Esophagus muscularis mucosa (tissue), 4 donors: ENCODE results near the gene ARHGEF10L. TPM values are rescaled to one million over a fixed set of nuclear protein-coding genes. Genes with fewer than 3 reads are reported as not detected.

Experiments used
- DNase-seq: peaks from one replicate; pipeline ENCODE4 v3.0.0-alpha.2; 2017; ENCODE audit errors: extremely low spot score
- H3K27ac ChIP-seq, 4 donors: fragments of 200-600 bp; sonication (generic); replicated peaks in 1 of 4; 1 replicate in 3 of 4; 2 replicates in 1 of 4; pipeline ENCODE4 v1.5.1; 2016 to 2019; ENCODE audit warnings: mild to moderate bottlenecking in 1 of 4
- H3K27me3 ChIP-seq, 4 donors: fragments of 200-600 bp; sonication (generic); one replicate each; pipeline versions ENCODE4 v1.5.1 to v1.6.0; 2016 to 2019
- H3K36me3 ChIP-seq, 4 donors: fragments of 200-600 bp; sonication (generic); one replicate each; pipeline ENCODE4 v1.5.1; 2016 to 2019
- H3K4me1 ChIP-seq, 4 donors: fragments of 200-600 bp; sonication (generic); one replicate each; pipeline ENCODE4 v1.5.1; 2016 to 2019
- H3K4me3 ChIP-seq, 4 donors: fragments of 200-600 bp; sonication (generic); 1 replicate in 2 of 4; 2 replicates in 2 of 4; pipeline ENCODE4 v1.5.1; 2016 to 2019; ENCODE audit warnings: mild to moderate bottlenecking in 4 of 4, moderate library complexity in 1 of 4
- H3K9me3 ChIP-seq, 4 donors: fragments of 200-600 bp; sonication (generic); 1 replicate in 3 of 4; 2 replicates in 1 of 4; pipeline ENCODE4 v1.5.1; 2016 to 2019
- EP300 ChIP-seq: sonication (generic); formaldehyde crosslinking; IDR thresholded peaks from one replicate; pipeline ENCODE4 v1.6.1; 2017; ENCODE audit warnings: antibody characterized with exemption
- POLR2A ChIP-seq: fragments of 450-650 bp; IDR thresholded peaks from one replicate; pipeline ENCODE4 v1.6.1; 2017; ENCODE audit warnings: antibody characterized with exemption, moderate library complexity, mild to moderate bottlenecking, low read depth
- POLR2AphosphoS5 ChIP-seq, 2 donors: sonication (generic); formaldehyde crosslinking; IDR thresholded peaks; one replicate each; pipeline ENCODE4 v1.6.1; 2017; ENCODE audit warnings: antibody characterized with exemption in 2 of 2
- WGBS: methylation state at CpG from one replicate; pipeline ENCODE4 v1.1.5; 2018; 5-methylcytosine and 5-hydroxymethylcytosine counted together
- intact Hi-C: fragments of 100-400 bp; cut with DNase I; formaldehyde crosslinking; loops from one replicate; pipeline ENCODE4 v1.15.1; 2023
- total RNA-seq, 4 donors: library from RNA; depleted of rRNA; stranded (reverse); fragments of >200 nt; gene quantifications; one replicate each; pipeline versions ENCODE4 v1.1.0 to v1.2.1, GENCODE V29; 2016
- TF ChIP-seq, protein P1 (sequence below), 3 experiments: fragments of 200-600 bp in 2 of 3; fragments of 450-650 bp in 1 of 3; sonication (generic) in 2 of 3; IDR thresholded peaks; one replicate each; pipeline ENCODE4 v1.5.1; 2017 to 2019; ENCODE audit warnings: antibody characterized with exemption in 3 of 3, mild to moderate bottlenecking in 2 of 3, moderate library complexity in 1 of 3

Gene ARHGEF10L
- total RNA-seq, 4 donors from 2014 or later: 46.6 to 93.0 (median 66.9) TPM

- H3K36me3 ChIP-seq: no peaks in the 10 kb centered on the region
- intact Hi-C loops: no loop called here
- TF ChIP-seq EP300: no peak
- TF ChIP-seq POLR2AphosphoS5 (IDR thresholded peaks at IDR 0.05): no peak
- TF ChIP-seq POLR2A: no peak
- TF ChIP-seq, protein P1, sequence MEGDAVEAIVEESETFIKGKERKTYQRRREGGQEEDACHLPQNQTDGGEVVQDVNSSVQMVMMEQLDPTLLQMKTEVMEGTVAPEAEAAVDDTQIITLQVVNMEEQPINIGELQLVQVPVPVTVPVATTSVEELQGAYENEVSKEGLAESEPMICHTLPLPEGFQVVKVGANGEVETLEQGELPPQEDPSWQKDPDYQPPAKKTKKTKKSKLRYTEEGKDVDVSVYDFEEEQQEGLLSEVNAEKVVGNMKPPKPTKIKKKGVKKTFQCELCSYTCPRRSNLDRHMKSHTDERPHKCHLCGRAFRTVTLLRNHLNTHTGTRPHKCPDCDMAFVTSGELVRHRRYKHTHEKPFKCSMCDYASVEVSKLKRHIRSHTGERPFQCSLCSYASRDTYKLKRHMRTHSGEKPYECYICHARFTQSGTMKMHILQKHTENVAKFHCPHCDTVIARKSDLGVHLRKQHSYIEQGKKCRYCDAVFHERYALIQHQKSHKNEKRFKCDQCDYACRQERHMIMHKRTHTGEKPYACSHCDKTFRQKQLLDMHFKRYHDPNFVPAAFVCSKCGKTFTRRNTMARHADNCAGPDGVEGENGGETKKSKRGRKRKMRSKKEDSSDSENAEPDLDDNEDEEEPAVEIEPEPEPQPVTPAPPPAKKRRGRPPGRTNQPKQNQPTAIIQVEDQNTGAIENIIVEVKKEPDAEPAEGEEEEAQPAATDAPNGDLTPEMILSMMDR (IDR thresholded peaks at IDR 0.05): no peak
- H3K27me3 ChIP-seq: no peaks in the 10 kb centered on the region
- no peak for DNase-seq
- peaks cover 58 to 98% (median 86%) of the 10 kb centered on the region in 4 donors for H3K4me1 ChIP-seq
- 94% methylated on average over 3 of the region's 8 CpGs for WGBS
- H3K27ac ChIP-seq: peak overlapping the region; percentile 92 to 98 (median 96)
- H3K4me3 ChIP-seq: no peak overlapping the region
- H3K9me3 ChIP-seq: no peaks in the 10 kb centered on the region
Observed at GRCh38 chr1:17558954-17559614, 19.6 kb downstream of the ARHGEF10L start.

DNA sequence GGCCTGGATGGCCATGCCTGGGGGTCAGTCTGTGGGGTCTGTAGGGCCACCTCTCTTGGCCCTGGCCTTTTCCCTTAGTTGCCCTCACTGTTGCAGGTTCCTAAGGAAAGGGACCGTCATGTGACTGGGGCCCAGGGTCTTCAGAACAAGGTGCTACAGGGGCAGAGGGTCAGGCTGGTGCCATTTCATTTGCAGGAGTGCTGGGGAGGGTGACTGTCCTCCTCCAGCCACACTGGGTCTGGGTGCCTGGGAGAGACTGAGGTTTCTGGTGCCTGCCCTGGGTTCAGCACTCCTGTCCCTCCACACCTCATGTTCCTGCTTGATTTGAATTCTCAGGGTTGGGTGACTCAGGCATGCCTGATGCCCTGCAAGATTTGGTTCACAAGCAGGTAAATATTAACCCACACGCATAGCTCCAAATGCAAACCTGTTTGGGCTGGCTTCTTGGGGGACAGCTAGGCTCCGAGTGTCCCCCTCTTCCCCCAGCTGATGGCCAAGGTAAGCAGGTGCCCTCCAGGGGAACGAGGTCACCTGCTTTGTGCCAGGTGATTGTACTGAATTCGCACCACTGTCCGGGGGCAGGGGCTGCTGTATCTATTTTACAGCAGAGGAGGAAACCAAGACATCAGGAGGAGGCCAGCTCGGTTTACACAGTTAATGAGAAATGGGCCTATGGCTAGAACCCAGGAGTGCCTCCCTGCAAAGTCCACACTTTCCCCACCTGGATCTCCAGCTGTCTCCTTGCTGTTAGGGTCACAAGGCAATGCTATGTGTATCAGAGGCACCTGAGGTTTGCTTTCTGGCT lies 20.3 kb downstream of the ARHGEF10L start:
- Histone ChIP-seq H3K27me3 (no peaks in the 10 kb centered on the region), H3K4me1 (peaks cover 63 to 98% (median 86%) of the 10 kb centered on the region in 4 donors), H3K4me3 (no peak overlapping the region), H3K9me3 (no peaks in the 10 kb centered on the region), H3K27ac (peak overlapping the region; percentile 92 to 98 (median 96)), H3K36me3 (no peaks in the 10 kb centered on the region)
- 82% methylated on average over 6 of the region's 7 CpGs for WGBS
- no peak for TF ChIP-seq POLR2AphosphoS5 (IDR thresholded peaks at IDR 0.05)
- TF ChIP-seq, protein P1 (IDR thresholded peaks at IDR 0.05): no peak
- TF ChIP-seq POLR2A: no peak
- no peak for TF ChIP-seq EP300
- intact Hi-C loops: no loop called here
- no peak for DNase-seq

- Histone ChIP-seq H3K27ac (peak overlapping the region; percentile 92 to 98 (median 96)), H3K9me3 (no peaks in the 10 kb centered on the region), H3K4me1 (peaks cover 76 to 99% (median 90%) of the 10 kb centered on the region in 4 donors), H3K4me3 (peak overlapping the region in 3 of 4 donors; percentile 3 to 30 (median 29)), H3K27me3 (no peaks in the 10 kb centered on the region), H3K36me3 (no peaks in the 10 kb centered on the region)
- 80% methylated on average over 1 of the region's 8 CpGs for WGBS
- TF ChIP-seq POLR2AphosphoS5 (IDR thresholded peaks at IDR 0.05): no peak
- intact Hi-C loops: no loop called here
- no peak for DNase-seq
Observed at GRCh38 chr1:17561247-17561548, 21.7 kb downstream of the ARHGEF10L start.

GRCh38 chr1:17561561-17561985 lies 22.1 kb downstream of the ARHGEF10L start:
- Histone ChIP-seq H3K27ac (peak overlapping the region; percentile 92 to 98 (median 96)), H3K27me3 (no peaks in the 10 kb centered on the region), H3K4me3 (peak overlapping the region in 3 of 4 donors; percentile 3 to 30 (median 29)), H3K4me1 (peaks cover 80 to 99% (median 90%) of the 10 kb centered on the region in 4 donors), H3K36me3 (no peaks in the 10 kb centered on the region), H3K9me3 (no peaks in the 10 kb centered on the region)
- intact Hi-C loops: no loop called here
- WGBS: 57% methylated on average over 8 of the region's 9 CpGs
- no peak for DNase-seq
- TF ChIP-seq POLR2A: no peak
- TF ChIP-seq EP300: peak; percentile 11
- TF ChIP-seq POLR2AphosphoS5 (IDR thresholded peaks at IDR 0.05): peak; percentile 85 to 93
- TF ChIP-seq, protein P1 (IDR thresholded peaks at IDR 0.05): no peak

DNA sequence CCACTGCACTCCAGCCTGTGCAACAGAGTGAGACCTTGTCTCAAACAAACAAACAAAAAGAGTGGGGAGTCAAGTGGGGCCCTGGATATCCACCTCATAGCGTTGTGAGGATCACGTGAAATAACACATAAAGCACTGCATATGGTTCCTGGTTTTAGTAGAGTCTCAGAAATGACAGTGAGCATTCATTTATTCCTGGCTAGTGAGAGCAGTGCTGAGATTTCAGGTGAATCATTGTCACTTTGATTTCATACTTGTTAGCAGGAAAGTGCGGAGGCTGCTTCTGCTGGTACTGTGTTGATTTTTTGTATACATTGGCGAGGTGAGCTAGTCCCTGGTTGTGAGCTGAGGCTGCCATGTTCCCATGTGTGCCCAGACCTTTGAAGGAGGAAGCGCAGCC lies 22.9 kb downstream of the ARHGEF10L start:
- TF ChIP-seq POLR2A: no peak
- TF ChIP-seq, protein P1 (IDR thresholded peaks at IDR 0.05): no peak
- no peak for TF ChIP-seq EP300
- no peak for TF ChIP-seq POLR2AphosphoS5 (IDR thresholded peaks at IDR 0.05)
- DNase-seq: no peak
- H3K36me3 ChIP-seq: no peaks in the 10 kb centered on the region
- peaks cover 88 to 99% (median 94%) of the 10 kb centered on the region in 4 donors for H3K4me1 ChIP-seq
- intact Hi-C loops: no loop called here
- no peaks in the 10 kb centered on the region for H3K9me3 ChIP-seq
- no peaks in the 10 kb centered on the region for H3K27me3 ChIP-seq
- peak overlapping the region; percentile 92 to 98 (median 96) for H3K27ac ChIP-seq
- WGBS: 90% methylated on average over 5 of the region's 5 CpGs
- H3K4me3 ChIP-seq: no peak overlapping the region
